Stimulated activated CD8-positive, alpha-beta memory T cell treated with anti-CD3 and anti-CD28 coated beads, Interleukin-15, amount 100 ng/mL, for 4 hours (primary cell): ENCODE results near the gene CEBPZ.
"Not testable (repeated sequence)": the region's sequence is repeated elsewhere in the genome, so short reads cannot be mapped to it uniquely, and the experiment has no call there.

ENCODE experiments used
- DNase-seq, 2 donors: peaks; one replicate each; pipeline ENCODE4 v3.0.0-alpha.2; 2020; ENCODE audit warnings: low read depth in 2 of 2

The CEBPZ gene, protein sequence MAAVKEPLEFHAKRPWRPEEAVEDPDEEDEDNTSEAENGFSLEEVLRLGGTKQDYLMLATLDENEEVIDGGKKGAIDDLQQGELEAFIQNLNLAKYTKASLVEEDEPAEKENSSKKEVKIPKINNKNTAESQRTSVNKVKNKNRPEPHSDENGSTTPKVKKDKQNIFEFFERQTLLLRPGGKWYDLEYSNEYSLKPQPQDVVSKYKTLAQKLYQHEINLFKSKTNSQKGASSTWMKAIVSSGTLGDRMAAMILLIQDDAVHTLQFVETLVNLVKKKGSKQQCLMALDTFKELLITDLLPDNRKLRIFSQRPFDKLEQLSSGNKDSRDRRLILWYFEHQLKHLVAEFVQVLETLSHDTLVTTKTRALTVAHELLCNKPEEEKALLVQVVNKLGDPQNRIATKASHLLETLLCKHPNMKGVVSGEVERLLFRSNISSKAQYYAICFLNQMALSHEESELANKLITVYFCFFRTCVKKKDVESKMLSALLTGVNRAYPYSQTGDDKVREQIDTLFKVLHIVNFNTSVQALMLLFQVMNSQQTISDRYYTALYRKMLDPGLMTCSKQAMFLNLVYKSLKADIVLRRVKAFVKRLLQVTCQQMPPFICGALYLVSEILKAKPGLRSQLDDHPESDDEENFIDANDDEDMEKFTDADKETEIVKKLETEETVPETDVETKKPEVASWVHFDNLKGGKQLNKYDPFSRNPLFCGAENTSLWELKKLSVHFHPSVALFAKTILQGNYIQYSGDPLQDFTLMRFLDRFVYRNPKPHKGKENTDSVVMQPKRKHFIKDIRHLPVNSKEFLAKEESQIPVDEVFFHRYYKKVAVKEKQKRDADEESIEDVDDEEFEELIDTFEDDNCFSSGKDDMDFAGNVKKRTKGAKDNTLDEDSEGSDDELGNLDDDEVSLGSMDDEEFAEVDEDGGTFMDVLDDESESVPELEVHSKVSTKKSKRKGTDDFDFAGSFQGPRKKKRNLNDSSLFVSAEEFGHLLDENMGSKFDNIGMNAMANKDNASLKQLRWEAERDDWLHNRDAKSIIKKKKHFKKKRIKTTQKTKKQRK

GRCh38 chr2:37231241-37232130 is at the start of gene CEBPZ, which contains the start of gene NDUFAF7:
Gene CEBPZ (minus strand): TSS chr2:37231596. CDS start chr2:37231567, 29 bp downstream.
Gene NDUFAF7 (plus strand): TSS chr2:37231658. CDS start chr2:37231706, 48 bp downstream.
- peak; percentile 76 to 83 for DNase-seq

DNA sequence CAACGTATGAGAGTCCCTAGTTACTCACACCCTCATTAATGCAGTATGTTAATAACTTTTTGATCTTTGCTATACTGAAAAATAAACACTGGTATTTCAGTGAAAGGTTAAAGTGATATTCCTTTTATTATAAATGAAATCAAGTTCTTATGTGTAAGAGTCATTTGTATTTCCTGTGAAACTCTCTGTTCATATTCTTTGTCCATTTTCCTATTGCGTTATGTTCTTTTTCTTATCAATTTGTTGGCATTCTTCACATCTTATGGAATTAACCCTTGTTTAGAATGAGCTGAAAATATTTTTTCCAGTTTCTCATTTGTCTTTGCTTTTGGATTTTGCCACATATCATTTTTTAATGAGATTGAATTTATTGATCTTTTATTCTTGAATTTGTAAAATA is 44.9 kb upstream of the CEBPZ start:
- no peak for DNase-seq

GRCh38 chr2:37274359-37274965 is 43.1 kb upstream of the CEBPZ start:
- no peak for DNase-seq

DNA sequence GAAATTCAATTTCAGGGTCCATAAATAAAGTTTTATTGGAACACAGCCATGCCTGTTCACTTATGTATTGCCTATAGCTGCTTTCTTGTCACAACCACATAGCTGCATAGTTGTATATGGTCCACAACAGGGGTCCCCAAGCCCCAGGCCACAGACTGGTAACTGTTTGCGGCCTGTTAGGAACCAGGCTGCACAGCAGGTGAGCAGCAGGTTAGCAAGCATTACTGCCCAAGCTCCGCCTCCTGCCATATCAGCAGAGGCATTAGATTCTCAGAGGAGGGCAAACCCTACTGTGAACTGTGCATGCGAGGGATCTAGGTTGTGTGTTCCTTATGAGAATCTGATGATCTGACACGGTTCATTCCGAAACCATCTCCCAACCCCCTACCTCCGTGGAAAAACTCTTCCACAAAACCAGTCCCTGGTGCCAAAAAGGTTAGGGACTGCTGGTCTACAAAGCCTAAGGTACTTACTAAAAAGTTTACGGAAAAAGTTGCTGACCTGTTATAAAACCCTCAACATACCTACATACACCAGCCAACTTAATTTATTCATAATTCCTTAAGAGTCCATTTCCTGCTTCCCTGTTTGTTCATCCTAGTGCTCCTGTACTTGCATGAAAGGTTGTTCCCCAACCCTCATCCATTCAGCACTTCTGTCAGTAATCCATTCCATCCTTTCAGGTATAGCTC is 40.1 kb upstream of the CEBPZ start:
- DNase-seq: no peak

DNA sequence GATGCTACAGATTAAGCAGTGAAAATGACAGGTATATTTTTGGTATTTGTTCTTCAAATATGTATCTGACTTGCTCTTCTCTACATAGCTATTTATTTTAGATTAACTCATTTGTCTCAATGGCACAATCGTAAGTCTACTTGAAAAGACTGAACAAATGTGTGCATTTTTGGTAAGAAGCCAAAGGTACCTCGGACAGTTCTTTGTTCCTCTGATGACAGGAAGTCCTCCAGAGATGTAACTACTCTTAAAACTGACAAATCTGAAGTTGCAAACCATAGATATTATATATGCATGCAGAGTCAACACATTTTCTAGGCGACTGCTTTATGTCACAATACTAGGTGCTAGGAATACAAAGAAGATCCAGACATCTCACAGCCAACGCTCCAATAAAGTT is 36.7 kb upstream of the CEBPZ start:
- DNase-seq: no peak

GRCh38 chr2:37267685-37268084 is 36.3 kb upstream of the CEBPZ start:
- no peak for DNase-seq

- DNase-seq: no peak
These were observed 32.4 kb upstream of the CEBPZ start for GRCh38 chr2:37263839-37264238.

GRCh38 chr2:37262522-37262921 is 31.1 kb upstream of the CEBPZ start:
- no peak for DNase-seq

GRCh38 chr2:37250869-37251740 is 19.7 kb upstream of the CEBPZ start:
- DNase-seq: no peak

GRCh38 chr2:37246205-37246604 is 14.8 kb upstream of the CEBPZ start:
- no peak for DNase-seq

DNA sequence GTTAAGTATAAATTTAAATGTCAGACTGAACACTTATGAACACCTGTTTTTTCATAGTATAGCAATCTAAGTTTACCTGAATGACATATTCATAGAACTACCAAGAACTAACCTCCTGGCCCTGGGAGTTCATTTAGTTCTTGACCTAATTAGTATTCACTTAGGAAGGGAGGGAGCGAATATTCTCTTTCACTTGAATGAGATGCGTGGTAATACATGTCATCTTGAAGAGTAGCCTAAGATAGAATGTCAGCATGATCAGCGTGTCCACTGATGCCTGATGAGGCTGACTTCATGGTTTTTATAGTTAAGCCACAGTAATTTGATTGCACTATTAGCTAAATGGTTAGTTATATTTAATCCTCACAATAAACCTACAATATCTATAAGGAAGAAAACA is 13.4 kb upstream of the CEBPZ start:
- DNase-seq: no peak

DNA sequence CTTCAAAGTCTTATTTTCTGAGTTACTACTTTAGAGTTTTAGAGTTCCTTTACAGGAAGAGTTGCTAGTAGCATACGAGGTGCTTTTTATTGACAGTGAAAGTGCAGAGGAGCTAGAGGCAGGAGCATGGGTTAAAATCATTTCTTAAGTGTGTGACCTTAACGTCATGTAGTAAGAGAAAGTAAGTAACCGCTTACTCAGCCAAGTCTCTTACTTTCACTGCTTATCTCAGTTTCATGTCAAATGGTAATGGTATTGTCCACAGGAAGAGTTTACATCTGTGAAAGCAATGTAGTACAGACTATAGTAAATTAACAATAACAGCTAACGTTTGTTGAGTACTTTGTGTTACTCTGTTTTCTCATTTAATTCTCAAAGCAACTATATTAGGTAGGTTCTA is 12.6 kb upstream of the CEBPZ start:
- DNase-seq: no peak

GRCh38 chr2:37243435-37243834 is 12.0 kb upstream of the CEBPZ start:
- DNase-seq: no peak

DNA sequence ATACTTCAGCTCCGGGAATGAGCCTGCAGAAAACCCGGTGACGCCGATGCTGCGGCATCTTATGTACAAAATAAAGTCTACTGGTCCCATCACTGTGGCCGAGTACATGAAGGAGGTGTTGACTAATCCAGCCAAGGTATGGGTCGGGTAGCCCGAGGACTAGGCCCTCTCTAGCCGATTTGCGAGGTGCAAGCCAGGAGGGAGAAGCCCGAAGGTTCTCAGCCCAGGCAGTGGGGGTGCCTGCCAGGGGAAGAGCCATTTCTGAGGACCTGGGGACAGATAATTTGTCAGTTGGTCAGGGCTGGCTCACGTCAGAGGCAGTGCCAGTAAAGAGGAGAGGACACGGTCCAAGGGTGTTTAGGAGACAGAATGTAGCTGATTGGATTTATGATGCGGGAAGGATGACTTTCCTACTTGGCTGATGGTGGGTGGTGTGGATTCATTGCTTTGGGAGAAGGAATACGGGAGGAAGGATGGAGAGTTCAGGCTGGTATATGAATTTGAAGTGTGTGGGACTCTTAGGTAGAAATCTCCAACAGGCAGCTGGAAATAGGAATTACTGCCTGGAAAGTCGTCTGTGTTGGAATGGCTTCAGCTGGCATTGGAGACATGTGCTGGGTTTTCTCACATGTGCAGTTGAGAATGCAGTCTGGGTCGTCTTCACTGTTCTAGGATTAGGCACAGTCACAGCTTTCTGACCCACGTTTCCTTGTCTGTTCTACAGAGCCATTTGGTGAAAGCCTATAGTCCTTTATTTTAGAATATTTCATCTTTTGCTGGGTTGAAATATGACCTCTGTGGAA is 936 bp upstream of the CEBPZ start:
- no peak for DNase-seq

DNA sequence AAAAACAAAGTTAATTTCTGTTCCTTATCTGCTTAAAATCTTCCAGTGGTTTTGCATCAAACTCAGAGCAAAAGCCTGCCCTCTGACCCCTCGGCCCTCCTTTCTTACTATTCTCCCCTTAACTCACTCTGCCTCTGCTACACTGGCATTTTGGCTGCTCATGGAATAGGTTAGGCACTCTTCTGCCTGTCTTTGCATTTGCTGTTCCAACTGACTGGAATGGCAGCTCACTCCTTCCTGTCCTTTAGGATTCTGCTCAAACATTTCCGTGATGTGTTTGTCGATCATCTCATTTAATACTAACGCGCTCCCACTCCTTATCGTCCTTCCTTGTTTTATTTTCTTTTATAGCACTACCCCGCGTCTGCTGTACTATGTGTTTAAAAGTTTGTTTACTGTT is 815 bp downstream of the CEBPZ start:
- DNase-seq: no peak

DNA sequence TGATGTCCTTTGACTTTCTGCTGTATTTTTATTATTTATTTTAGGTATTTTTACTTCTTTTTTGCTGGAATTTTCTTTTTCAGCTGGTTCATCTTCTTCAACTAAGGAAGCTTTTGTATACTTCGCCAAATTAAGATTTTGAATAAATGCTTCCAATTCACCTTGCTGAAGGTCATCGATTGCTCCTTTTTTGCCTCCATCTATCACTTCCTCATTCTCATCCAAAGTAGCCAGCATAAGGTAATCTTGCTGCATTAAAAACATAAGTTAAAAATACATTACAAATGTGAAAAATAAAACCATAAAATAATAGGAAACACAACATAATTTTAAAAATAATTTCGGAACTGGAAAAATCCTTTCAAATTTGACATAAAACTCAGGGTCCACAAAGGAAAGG is 2.6 kb downstream of the CEBPZ start:
- no peak for DNase-seq

- DNase-seq: no peak
These were observed 4.5 kb downstream of the CEBPZ start for GRCh38 chr2:37226863-37227262.

DNA sequence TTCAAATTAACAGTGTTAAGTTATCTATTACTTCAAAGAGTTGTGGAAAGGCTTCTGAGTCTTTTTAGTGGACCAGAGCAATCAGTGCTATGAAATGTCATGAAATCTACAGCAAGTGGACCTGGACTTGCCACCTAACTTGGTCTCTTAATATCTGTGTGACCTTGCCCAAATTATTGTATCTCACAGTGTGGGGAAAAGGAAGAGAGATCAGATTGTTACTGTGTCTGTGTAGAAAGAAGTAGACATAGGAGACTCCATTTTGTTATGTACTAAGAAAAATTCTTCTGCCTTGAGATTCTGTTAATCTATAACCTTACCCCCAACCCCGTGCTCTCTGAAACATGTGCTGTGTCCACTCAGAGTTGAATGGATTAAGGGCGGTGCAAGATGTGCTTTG is 6.3 kb downstream of the CEBPZ start:
- DNase-seq: not testable (repeated sequence)

GRCh38 chr2:37224063-37224462 is 7.3 kb downstream of the CEBPZ start:
- DNase-seq: no peak
